ENCODE data around the gene ITPR3.

GRCh38 chr6:33579828-33580714, 41.1 kb upstream of the ITPR3 start, which contains the start of gene BAK1:
- no peak for TF ChIP-seq POLR2A (IDR thresholded peaks at IDR 0.05)
- TF ChIP-seq, protein P1, sequence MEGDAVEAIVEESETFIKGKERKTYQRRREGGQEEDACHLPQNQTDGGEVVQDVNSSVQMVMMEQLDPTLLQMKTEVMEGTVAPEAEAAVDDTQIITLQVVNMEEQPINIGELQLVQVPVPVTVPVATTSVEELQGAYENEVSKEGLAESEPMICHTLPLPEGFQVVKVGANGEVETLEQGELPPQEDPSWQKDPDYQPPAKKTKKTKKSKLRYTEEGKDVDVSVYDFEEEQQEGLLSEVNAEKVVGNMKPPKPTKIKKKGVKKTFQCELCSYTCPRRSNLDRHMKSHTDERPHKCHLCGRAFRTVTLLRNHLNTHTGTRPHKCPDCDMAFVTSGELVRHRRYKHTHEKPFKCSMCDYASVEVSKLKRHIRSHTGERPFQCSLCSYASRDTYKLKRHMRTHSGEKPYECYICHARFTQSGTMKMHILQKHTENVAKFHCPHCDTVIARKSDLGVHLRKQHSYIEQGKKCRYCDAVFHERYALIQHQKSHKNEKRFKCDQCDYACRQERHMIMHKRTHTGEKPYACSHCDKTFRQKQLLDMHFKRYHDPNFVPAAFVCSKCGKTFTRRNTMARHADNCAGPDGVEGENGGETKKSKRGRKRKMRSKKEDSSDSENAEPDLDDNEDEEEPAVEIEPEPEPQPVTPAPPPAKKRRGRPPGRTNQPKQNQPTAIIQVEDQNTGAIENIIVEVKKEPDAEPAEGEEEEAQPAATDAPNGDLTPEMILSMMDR (IDR thresholded peaks at IDR 0.05), result no peak

Data from lower leg skin (tissue), 3 donors.